DOHH2 (cell line): Measurements from ENCODE around the gene BDP1.
A peak's percentile ranks its signal among the peaks of the same experiment; 100 is the strongest.

ENCODE experiments used
- H3F3A ChIP-seq: fragments of 200-600 bp; sonication (generic), shearing (Covaris generic); 2 replicates; pipeline ENCODE4 v1.6.0; 2016; ENCODE audit warnings: antibody characterized with exemption, mild to moderate bottlenecking; ENCODE audit not compliant: control insufficient read depth, insufficient read depth
- H3K27ac ChIP-seq: fragments of 200-600 bp; sonication (generic); 2 replicates; pipeline ENCODE4 v1.5.1; 2014; ENCODE audit warnings: low read depth, mild to moderate bottlenecking, low read length, moderate library complexity
- H3K27me3 ChIP-seq: fragments of 200-600 bp; sonication (generic); 2 replicates; pipeline ENCODE4 v1.6.1; 2014; ENCODE audit warnings: mild to moderate bottlenecking, low read length, mixed read lengths; ENCODE audit not compliant: control insufficient read depth
- H3K36me3 ChIP-seq: fragments of 200-600 bp; sonication (generic); 2 replicates; pipeline ENCODE4 v1.6.1; 2014; ENCODE audit warnings: mild to moderate bottlenecking, low read length, moderate library complexity, mixed read lengths; ENCODE audit not compliant: control insufficient read depth
- H3K4me1 ChIP-seq: fragments of 200-600 bp; sonication (generic); 2 replicates; pipeline ENCODE4 v1.6.1; 2014; ENCODE audit warnings: mild to moderate bottlenecking, low read length, mixed read lengths; ENCODE audit not compliant: control insufficient read depth
- H3K4me2 ChIP-seq: fragments of 200-600 bp; sonication (generic); 2 replicates; pipeline ENCODE4 v1.6.0; 2014; ENCODE audit warnings: mild to moderate bottlenecking, low read length, moderate library complexity
- H3K4me3 ChIP-seq: fragments of 200-600 bp; sonication (generic); 2 replicates; pipeline ENCODE4 v1.5.1; 2014; ENCODE audit warnings: mild to moderate bottlenecking, low read length, mixed read lengths
- H3K79me2 ChIP-seq: fragments of 200-600 bp; sonication (generic); 2 replicates; pipeline ENCODE4 v1.6.1; 2014; ENCODE audit warnings: mild to moderate bottlenecking, low read length, mixed read lengths; ENCODE audit not compliant: control insufficient read depth
- H3K9me2 ChIP-seq: fragments of 200-600 bp; sonication (generic); replicated peaks from 2 replicates; pipeline ENCODE4 v1.6.1; 2014; ENCODE audit warnings: mild to moderate bottlenecking, low read length, mixed read lengths; ENCODE audit not compliant: control insufficient read depth
- H3K9me3 ChIP-seq: fragments of 200-600 bp; sonication (generic); 2 replicates; pipeline ENCODE4 v1.6.1; 2014; ENCODE audit warnings: antibody characterized with exemption, low read length, mixed read lengths; ENCODE audit not compliant: control insufficient read depth, insufficient read depth
- H4K20me1 ChIP-seq: fragments of 200-600 bp; sonication (generic); 2 replicates; pipeline ENCODE4 v1.6.0; 2014; ENCODE audit warnings: low read depth, mild to moderate bottlenecking, antibody characterized with exemption, low read length, moderate library complexity; ENCODE audit not compliant: control insufficient read depth, insufficient read depth
- CTCF ChIP-seq: fragments of 200-600 bp; sonication (generic); IDR thresholded peaks from one replicate; pipeline ENCODE4 v1.5.1; 2014; ENCODE audit warnings: antibody characterized with exemption, mild to moderate bottlenecking, low read depth, low read length; ENCODE audit not compliant: poor library complexity, severe bottlenecking
- EZH2phosphoT487 ChIP-seq: fragments of 200-600 bp; sonication (generic); IDR thresholded peaks from 2 replicates; pipeline ENCODE4 v1.6.1; 2017; ENCODE audit warnings: borderline replicate concordance, mild to moderate bottlenecking, antibody characterized with exemption, low read length, moderate library complexity, mixed read lengths

The BDP1 gene

GRCh38 chr5:71461360-71461759 lies 5.9 kb downstream of the BDP1 start:
- Histone ChIP-seq H3K4me2 (no peak overlapping the region), H3K36me3 (peaks cover 69% of the 10 kb centered on the region), H3K4me3 (no peak overlapping the region), H3K27me3 (no peaks in the 10 kb centered on the region), H3K9me2 (no peaks in the 10 kb centered on the region), H3K4me1 (peaks cover 16% of the 10 kb centered on the region), H3K27ac (no peak overlapping the region), H3K79me2 (peaks cover 52% of the 10 kb centered on the region), H4K20me1 (peaks cover 6% of the 10 kb centered on the region; the same call in 1 of the 2 replicates), H3F3A (peaks cover 9% of the 10 kb centered on the region), H3K9me3 (no peaks in the 10 kb centered on the region)
- TF ChIP-seq EZH2phosphoT487 (no peak), CTCF (no peak)

DNA sequence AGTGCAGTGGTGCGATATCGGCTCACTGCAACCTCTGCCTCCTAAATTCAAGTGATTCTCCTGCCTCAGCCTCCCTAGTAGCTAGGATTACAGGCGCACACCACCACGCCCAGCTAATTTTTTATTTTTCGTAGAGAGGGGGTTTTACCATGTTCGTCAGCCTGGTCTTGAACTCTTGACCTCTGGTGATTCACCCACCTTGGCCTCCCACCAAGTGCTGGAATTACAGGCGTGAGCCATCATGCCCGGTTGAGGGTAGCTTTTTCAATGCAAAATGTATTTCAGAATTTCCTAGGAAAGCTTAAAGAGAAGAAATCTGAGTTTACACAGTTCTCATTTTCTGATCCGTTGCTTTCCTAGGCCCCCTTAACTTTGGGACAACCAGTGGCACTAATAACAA lies 15.7 kb downstream of the BDP1 start:
- Histone ChIP-seq H3K27me3 (no peaks in the 10 kb centered on the region), H4K20me1 (no peaks in the 10 kb centered on the region), H3K79me2 (peaks cover 3% of the 10 kb centered on the region), H3K4me3 (no peak overlapping the region), H3K4me1 (peaks cover 23% of the 10 kb centered on the region), H3K9me3 (no peaks in the 10 kb centered on the region), H3K36me3 (peaks cover 66% of the 10 kb centered on the region), H3K27ac (no peak overlapping the region), H3K4me2 (no peak overlapping the region), H3K9me2 (no peaks in the 10 kb centered on the region), H3F3A (peaks cover 18% of the 10 kb centered on the region)
- no peak for TF ChIP-seq EZH2phosphoT487
- no peak for TF ChIP-seq CTCF

DNA sequence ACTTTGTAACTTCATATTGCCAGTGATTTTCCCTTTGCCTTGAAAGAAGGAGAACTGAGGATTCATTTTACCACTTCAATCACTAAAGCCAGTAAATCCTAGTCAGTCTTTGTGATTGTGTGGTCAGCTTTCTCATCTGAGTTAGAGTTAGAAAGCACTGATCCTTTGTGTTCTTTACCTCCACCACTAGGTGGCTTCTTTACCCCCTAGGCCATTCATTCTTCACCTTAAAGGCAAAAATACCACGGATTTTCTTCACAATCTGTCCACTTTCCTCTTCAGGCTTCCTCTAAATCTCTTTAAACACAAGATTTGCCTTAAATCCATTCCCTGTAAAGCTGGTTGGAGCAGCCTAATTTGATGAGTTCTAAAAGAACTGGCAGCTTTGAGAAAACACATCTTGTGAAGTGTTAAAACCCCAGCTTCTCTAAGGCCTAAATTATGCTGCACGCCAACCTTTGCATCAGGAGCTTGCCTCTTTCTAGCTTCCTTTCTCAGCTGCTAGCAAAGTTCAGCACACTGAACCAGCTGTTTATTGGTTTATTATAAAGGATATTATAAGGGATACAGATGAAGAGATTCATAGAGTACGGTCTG lies 20.4 kb downstream of the BDP1 start:
- H4K20me1 ChIP-seq = no peaks in the 10 kb centered on the region
- no peak overlapping the region for H3K4me3 ChIP-seq
- peaks cover 44% of the 10 kb centered on the region for H3K36me3 ChIP-seq
- H3K27ac ChIP-seq = no peak overlapping the region
- H3K9me3 ChIP-seq = no peaks in the 10 kb centered on the region
- TF ChIP-seq EZH2phosphoT487 (no peak), CTCF (peak; percentile 86)
- H3K27me3 ChIP-seq = no peaks in the 10 kb centered on the region
- H3K9me2 ChIP-seq = no peaks in the 10 kb centered on the region
- H3F3A ChIP-seq = no peaks in the 10 kb centered on the region
- no peak overlapping the region for H3K4me2 ChIP-seq
- H3K79me2 ChIP-seq = peaks cover 3% of the 10 kb centered on the region
- H3K4me1 ChIP-seq = no peaks in the 10 kb centered on the region

GRCh38 chr5:71481441-71481840 lies 26.0 kb downstream of the BDP1 start:
- no peaks in the 10 kb centered on the region for H3K79me2 ChIP-seq
- no peaks in the 10 kb centered on the region for H3K27me3 ChIP-seq
- H3K9me3 ChIP-seq = no peaks in the 10 kb centered on the region
- H3K9me2 ChIP-seq = no peaks in the 10 kb centered on the region
- peaks cover 64% of the 10 kb centered on the region for H3K36me3 ChIP-seq
- no peaks in the 10 kb centered on the region for H3K4me1 ChIP-seq
- no peak overlapping the region for H3K4me2 ChIP-seq
- H4K20me1 ChIP-seq = no peaks in the 10 kb centered on the region
- TF ChIP-seq EZH2phosphoT487 (no peak), CTCF (no peak)
- no peaks in the 10 kb centered on the region for H3F3A ChIP-seq
- H3K4me3 ChIP-seq = no peak overlapping the region
- no peak overlapping the region for H3K27ac ChIP-seq
